GM15510 (cell line): Measurements from ENCODE around the gene C17orf75.

Experiments used
- POLR2A ChIP-seq: IDR thresholded peaks from 3 replicates; pipeline ENCODE4 v1.6.1; 2011; ENCODE audit warnings: borderline replicate concordance; ENCODE audit not compliant: insufficient read length; ENCODE audit errors: extremely low read depth

Gene C17orf75

GRCh38 chr17:32341857-32342602 is at the start of gene C17orf75:
TSS of gene C17orf75 (minus strand) at chr17:32342173. CDS start at chr17:32342139, 34 bp downstream.
- TF ChIP-seq POLR2A = peak; percentile 84

- TF ChIP-seq POLR2A = no peak
These were observed 46.9 kb upstream of the C17orf75 start for GRCh38 chr17:32388613-32389459.

GRCh38 chr17:32386844-32387243 is 44.9 kb upstream of the C17orf75 start:
- TF ChIP-seq POLR2A = no peak

GRCh38 chr17:32385971-32386370 is 44.0 kb upstream of the C17orf75 start:
- no peak for TF ChIP-seq POLR2A

- TF ChIP-seq POLR2A = no peak
These were observed 43.1 kb upstream of the C17orf75 start for GRCh38 chr17:32385121-32385520.

GRCh38 chr17:32383926-32384434 is 42.0 kb upstream of the C17orf75 start:
- no peak for TF ChIP-seq POLR2A

- TF ChIP-seq POLR2A = no peak
These were observed 40.7 kb upstream of the C17orf75 start for GRCh38 chr17:32382526-32383223.

GRCh38 chr17:32370426-32370825 is 28.5 kb upstream of the C17orf75 start:
- no peak for TF ChIP-seq POLR2A

GRCh38 chr17:32361270-32361669 is 19.3 kb upstream of the C17orf75 start:
- TF ChIP-seq POLR2A = no peak

GRCh38 chr17:32357615-32358014 is 15.6 kb upstream of the C17orf75 start:
- no peak for TF ChIP-seq POLR2A

- no peak for TF ChIP-seq POLR2A
These were observed 14.8 kb upstream of the C17orf75 start for GRCh38 chr17:32356750-32357149.

GRCh38 chr17:32356378-32356743 is 14.4 kb upstream of the C17orf75 start:
- TF ChIP-seq POLR2A = no peak

GRCh38 chr17:32355649-32356377 is 13.8 kb upstream of the C17orf75 start:
- no peak for TF ChIP-seq POLR2A
